ENCODE results near the gene CYP4F22. TPM values are rescaled to one million over a fixed set of nuclear protein-coding genes. Genes with fewer than 3 reads are reported as not detected.

CYP4F22 gene
- total and polyA plus RNA-seq, 12 donors = 0.11 to 0.34 TPM; not detected in 10

- DNase-seq = no peak
- H3K4me3 ChIP-seq = peak within 1 kb of the TSS in 2 of 4 donors; percentile 4 to 48
- peaks cover 0 to 8% of the 10 kb centered on the region in 2 donors for H3K4me1 ChIP-seq (replicated peaks in 1 of 2)
- 32 to 38% (median 35%) methylated on average over 16 to 17 of the region's 17 CpGs for WGBS, 4 donors
- peak within 1 kb of the TSS in 3 of 5 donors; percentile 23 to 68 (median 44) for H3K27ac ChIP-seq
- no peaks in the 10 kb centered on the region for H3K9me3 ChIP-seq (replicated peaks in 1 of 3)
- H3K27me3 ChIP-seq = peaks cover 23% of the 10 kb centered on the region
- TF ChIP-seq POLR2A (IDR thresholded peaks at IDR 0.05) = no peak
- TF ChIP-seq CTCF (IDR thresholded peaks at IDR 0.05) = no peak
- intact Hi-C loops (cut with DNase I) = no loop called here
- no peaks in the 10 kb centered on the region for H3K36me3 ChIP-seq (replicated peaks in 1 of 2)
Observed at GRCh38 chr19:15464394-15465385, 43.6 kb upstream of the CYP4F22 start, which contains the start of gene RASAL3. Gene RASAL3 (minus strand): TSS chr19:15464544. CDS start chr19:15464358, 186 bp downstream.

GRCh38 chr19:15466851-15467733 is 41.2 kb upstream of the CYP4F22 start:
- intact Hi-C loops (cut with DNase I) = no loop called here
- 21 to 35% (median 31%) methylated on average over 7 to 8 of the region's 8 CpGs for WGBS, 4 donors

GRCh38 chr19:15467734-15468214 is 40.6 kb upstream of the CYP4F22 start:
- 71 to 76% (median 74%) methylated on average over 6 of the region's 6 CpGs for WGBS, 4 donors
- intact Hi-C loops (cut with DNase I) = no loop called here

More at GRCh38 chr19:15466851-15467733, 41.2 kb upstream of the CYP4F22 start:
- no peak for TF ChIP-seq CTCF (IDR thresholded peaks at IDR 0.05)
- no peak for TF ChIP-seq POLR2A (IDR thresholded peaks at IDR 0.05)
- Histone ChIP-seq H3K9me3 (replicated peaks in 1 of 3) (no peaks in the 10 kb centered on the region), H3K4me1 (replicated peaks in 1 of 2) (peaks cover 0 to 11% of the 10 kb centered on the region in 2 donors), H3K27ac (no peak overlapping the region), H3K27me3 (peaks cover 30% of the 10 kb centered on the region), H3K36me3 (replicated peaks in 1 of 2) (no peaks in the 10 kb centered on the region), H3K4me3 (no peak overlapping the region)
- DNase-seq = no peak

More at GRCh38 chr19:15467734-15468214, 40.6 kb upstream of the CYP4F22 start:
- TF ChIP-seq CTCF (IDR thresholded peaks at IDR 0.05) (no peak), POLR2A (IDR thresholded peaks at IDR 0.05) (no peak)
- H3K27me3 ChIP-seq = peaks cover 30% of the 10 kb centered on the region
- H3K4me3 ChIP-seq = no peak overlapping the region
- no peak overlapping the region for H3K27ac ChIP-seq
- no peaks in the 10 kb centered on the region for H3K36me3 ChIP-seq (replicated peaks in 1 of 2)
- no peak for DNase-seq
- H3K9me3 ChIP-seq (replicated peaks in 1 of 3) = no peaks in the 10 kb centered on the region
- H3K4me1 ChIP-seq (replicated peaks in 1 of 2) = peaks cover 0 to 11% of the 10 kb centered on the region in 2 donors
